A673 (cell line): ENCODE measurements around the gene PARN.

Source experiments
- EZH2 ChIP-seq: fragments of 200-600 bp; sonication (generic); IDR thresholded peaks from 2 replicates; pipeline ENCODE4 v1.6.1; 2017; ENCODE audit warnings: borderline replicate concordance, low read depth, mild to moderate bottlenecking, mixed read lengths, antibody characterized with exemption, low read length; ENCODE audit not compliant: poor library complexity, severe bottlenecking
- TF ChIP-seq, protein P1 (sequence below): fragments of 300-800, 200-600 bp; sonication (generic); conservative IDR thresholded peaks from 2 replicates; pipeline ENCODE4 v1.5.1; 2017; ENCODE audit warnings: low read depth, mild to moderate bottlenecking, antibody characterized with exemption, low read length, moderate library complexity, mixed read lengths

DNA sequence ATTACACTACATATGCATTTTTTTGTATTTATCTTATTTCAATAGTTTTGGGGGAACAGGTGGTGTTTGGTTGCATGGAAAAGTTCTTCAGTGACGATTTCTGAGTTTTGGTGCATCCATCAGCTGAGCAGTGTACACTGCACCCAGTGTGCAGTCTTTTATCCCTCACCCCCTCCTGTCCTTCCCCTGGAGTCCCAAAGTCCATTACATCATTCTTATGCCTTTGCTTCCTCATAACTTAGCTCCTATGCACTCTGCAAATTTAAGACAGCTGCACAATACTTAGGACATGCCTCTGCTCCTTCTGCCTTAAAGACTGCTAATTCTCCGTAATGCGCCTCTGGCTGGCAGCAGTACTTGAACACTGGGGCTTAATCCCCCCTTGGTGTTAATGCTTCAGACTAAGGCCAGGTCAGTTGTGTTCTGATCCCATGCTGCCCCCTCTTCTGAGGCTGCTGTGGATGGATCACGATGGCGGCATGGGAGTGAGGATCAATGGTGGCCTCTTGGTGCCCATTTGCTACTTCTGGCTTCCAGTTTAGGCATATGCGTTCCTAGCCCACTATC is 146.2 kb downstream of the PARN start:
- TF ChIP-seq, protein P1, sequence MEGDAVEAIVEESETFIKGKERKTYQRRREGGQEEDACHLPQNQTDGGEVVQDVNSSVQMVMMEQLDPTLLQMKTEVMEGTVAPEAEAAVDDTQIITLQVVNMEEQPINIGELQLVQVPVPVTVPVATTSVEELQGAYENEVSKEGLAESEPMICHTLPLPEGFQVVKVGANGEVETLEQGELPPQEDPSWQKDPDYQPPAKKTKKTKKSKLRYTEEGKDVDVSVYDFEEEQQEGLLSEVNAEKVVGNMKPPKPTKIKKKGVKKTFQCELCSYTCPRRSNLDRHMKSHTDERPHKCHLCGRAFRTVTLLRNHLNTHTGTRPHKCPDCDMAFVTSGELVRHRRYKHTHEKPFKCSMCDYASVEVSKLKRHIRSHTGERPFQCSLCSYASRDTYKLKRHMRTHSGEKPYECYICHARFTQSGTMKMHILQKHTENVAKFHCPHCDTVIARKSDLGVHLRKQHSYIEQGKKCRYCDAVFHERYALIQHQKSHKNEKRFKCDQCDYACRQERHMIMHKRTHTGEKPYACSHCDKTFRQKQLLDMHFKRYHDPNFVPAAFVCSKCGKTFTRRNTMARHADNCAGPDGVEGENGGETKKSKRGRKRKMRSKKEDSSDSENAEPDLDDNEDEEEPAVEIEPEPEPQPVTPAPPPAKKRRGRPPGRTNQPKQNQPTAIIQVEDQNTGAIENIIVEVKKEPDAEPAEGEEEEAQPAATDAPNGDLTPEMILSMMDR: no peak
- no peak for TF ChIP-seq EZH2
